Measurements from ENCODE around the gene EIF4G1.

The EIF4G1 gene

DNA sequence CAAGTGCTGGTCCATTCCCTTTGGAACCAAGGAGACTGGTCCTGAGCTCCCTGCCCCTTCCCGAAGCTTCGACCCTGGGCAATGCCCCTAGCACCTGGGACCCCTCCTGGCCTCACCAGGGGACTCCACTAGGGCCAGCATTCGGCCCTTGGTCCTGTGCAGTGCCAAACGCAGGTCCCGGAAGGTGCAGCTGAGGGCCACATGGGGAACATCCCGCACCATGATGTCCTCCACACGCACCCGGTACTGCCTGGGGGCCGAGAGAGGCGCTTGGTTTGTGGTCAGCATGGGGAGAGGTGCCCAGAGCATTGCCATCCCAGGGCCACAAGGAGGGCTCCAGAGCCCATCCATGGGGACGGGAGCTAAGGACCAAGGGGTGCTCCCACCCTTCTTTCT lies 39.1 kb downstream of the EIF4G1 start:
- no peak for DNase-seq

DNA sequence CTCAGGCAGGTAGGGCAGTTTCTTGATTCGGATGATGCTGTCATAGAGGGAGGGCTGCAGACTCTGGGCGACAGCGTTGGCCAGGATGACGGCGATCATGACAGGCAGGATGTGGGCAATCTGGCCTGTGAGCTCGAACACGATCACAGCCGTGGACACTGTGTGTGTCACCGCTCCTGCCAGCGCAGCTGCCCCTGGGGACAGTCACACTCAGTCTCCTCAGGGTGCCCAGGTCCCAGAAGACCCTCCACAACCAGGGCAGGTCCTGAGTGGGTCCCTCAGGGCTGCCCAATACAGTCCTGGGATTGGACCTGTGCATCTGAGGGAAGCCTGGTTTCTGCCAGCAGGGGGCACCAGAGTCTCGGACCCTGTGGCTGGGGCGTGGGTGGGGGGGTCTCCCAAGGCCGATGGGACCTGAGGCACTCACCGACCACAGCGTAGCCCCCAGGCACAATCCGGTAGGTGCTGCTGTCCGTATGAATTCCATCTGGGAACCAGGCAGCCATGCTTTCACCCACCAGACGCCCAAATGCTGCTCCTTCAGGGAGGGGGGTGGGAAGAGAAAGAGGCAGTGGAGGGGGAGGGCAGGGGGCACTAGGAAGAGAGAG lies 39.8 kb downstream of the EIF4G1 start:
- peak; percentile 23 to 40 (median 29) for DNase-seq

GRCh38 chr3:184354754-184355153 lies 40.3 kb downstream of the EIF4G1 start:
- DNase-seq: no peak

- no peak for DNase-seq
Observed at GRCh38 chr3:184355261-184356040, 41.0 kb downstream of the EIF4G1 start.

DNA sequence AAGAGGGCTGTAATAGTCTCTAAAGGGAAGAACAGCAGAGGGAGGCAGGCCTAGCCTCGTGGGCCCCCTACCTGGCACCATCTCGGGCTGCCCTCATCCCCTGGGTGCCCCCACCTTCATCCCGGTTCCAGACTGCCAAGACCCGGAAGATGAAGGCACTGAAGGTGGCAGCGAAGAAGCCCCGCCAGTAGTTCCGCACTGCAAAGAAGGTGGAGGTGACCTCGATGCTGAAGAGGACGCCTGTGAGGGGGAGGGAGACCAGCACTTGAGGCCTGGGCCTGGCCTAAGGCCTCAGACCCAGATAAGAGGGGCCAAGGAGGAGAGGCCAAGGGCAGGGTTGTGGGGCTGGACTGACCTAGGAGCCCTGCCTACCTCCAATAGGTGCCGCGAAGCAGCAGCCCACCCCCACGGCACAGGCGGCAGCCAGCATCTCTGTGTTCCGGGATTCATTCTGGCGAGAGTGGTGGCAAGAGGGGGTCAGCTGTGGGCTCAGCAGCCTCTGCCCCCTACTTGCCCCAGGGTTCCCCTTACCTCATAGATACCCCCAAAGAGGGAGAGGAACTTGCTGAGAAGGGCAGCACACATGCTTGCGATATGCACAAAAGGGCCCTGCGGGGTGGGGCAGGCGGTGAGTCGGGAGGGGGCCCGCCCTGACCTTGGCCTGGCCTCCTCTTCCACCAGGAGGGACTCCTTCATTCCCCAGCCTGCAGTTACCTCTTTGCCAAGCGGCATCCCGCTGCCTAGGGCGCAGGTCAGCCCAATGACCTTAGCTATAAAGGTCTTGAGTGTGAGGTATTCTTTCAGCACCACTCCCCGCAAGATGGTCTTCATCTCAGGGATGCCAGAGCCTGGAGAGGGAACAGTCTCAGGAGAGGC lies 43.1 kb downstream of the EIF4G1 start:
- DNase-seq: no peak

- DNase-seq: no peak
Observed at GRCh38 chr3:184358124-184358767, 43.8 kb downstream of the EIF4G1 start.

GRCh38 chr3:184358921-184359350 lies 44.5 kb downstream of the EIF4G1 start:
- no peak for DNase-seq

DNA sequence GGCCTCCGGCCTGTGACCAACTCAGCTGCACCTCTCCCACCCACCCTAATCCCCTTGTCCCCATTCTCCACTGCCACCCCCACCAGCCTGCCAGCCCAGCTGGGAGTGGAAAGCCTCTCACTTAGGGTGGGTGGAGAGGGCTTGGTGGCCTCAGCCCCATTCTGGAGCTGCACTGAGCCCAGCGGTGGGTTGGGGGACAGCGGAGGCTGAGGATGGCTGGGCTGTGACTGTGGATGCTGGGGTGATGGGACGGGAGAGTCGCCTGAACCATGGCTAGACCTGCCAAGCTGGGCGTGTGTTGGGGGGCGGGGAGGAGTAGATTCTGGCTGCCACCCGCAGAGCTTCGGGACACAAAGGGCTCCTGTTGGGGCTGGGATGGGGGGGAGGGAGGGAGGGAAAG lies 45.2 kb downstream of the EIF4G1 start:
- DNase-seq: no peak

- no peak for DNase-seq
Observed at GRCh38 chr3:184360070-184360928, 45.9 kb downstream of the EIF4G1 start.

- peak in 1 of 3 experiments; percentile 58 for DNase-seq
Observed at GRCh38 chr3:184360929-184361531, 46.6 kb downstream of the EIF4G1 start.

GRCh38 chr3:184361532-184361931 lies 47.1 kb downstream of the EIF4G1 start, which contains the start of the genes CLCN2 and POLR2H:
TSS of gene CLCN2 (minus strand) at chr3:184361605. CDS start at chr3:184361479, 126 bp downstream.
TSS of gene POLR2H (plus strand) at chr3:184361710. CDS start at chr3:184363493, 1,783 bp downstream.
- peak; percentile 40 to 79 (median 74) for DNase-seq

GRCh38 chr3:184361932-184362667 lies 47.7 kb downstream of the EIF4G1 start:
- peak; percentile 55 to 89 (median 88) for DNase-seq

DNA sequence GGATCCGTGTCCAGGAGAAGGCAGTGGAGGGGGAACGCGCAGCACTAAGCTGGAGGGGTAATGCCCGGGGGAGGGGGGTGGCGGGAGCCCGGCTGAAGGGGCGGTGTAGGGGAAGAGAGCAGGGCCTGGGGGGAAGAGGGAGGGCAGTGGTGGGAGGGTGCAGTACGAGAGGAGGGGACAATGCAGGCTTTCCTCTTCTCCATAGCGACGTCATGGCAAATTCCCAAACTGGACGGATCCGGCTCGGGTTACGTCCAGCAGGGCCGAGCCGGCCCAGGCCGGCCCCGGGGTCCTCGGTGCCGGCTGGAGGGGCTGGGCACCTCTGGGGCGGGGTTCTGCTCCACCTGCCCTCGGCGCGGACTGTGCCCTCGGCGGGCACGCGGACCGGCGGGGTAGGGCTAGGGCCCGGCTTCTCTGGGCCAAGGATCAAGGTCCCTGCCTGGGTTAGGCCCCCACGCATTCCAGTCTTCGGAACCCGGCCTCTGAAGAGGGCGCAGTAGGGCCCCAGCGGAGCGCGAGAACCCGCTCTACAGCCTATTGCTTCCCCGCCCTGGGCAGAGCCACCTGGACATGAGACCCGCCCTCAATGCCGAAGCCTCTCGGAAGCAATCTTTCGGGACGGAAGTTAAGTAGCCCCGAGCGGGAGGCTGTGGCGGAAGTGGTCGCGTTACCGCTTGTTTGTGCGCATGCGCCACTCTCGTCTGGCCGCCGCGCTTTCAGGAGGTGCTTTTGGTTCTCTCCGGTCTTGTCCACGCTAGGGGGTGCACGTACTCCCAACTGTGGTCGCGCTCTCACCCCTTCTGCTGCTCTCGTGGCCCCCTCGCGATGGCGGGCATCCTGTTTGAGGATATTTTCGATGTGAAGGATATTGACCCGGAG lies 48.5 kb downstream of the EIF4G1 start:
- peak; percentile 98 to 99 (median 99) for DNase-seq

DNA sequence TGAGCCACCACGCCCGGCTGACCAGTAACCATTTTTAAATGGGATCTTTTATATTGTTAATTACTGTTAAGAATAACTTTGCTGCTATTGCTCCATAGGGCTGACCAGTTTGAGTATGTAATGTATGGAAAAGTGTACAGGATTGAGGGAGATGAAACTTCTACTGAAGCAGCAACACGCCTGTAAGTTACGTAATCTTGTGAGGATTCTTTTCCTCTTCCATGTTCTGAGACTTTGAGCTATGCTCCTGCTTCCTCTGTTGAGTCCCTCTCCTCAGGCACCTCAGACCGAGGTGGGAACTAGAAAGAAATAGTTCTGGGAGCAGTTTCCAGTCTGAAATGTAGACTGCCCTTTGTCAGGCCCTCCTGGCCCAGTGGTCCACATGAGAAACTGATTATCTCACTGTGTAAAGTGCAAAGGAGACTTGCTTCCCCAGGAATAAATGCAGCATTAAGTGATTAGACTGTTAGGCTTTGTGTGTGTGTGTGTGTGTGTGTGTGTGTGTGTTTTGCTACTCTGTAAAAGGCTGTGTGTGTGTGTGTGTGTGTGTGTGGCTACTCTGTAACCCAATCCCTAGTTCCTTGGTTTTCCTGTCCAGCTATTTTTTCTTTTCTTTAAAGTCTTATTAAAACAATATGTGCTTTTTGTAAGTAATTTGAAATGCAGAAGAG lies 52.3 kb downstream of the EIF4G1 start:
- no peak for DNase-seq

DNA sequence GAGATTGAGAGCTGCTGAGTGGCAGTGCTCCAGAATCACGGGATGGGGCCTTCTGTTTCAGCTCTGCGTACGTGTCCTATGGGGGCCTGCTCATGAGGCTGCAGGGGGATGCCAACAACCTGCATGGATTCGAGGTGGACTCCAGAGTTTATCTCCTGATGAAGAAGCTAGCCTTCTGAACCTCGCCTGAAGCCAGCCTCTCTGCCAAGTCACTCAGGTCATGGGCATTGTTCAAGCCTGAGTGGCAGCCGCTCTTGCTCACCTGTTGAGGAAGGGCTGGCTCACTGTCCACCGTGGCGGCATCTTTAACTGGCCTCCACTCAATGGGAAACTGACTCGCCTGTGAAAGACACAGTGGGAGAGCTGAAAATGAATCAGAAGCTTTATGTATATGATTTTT lies 53.7 kb downstream of the EIF4G1 start:
- no peak for DNase-seq

DNA sequence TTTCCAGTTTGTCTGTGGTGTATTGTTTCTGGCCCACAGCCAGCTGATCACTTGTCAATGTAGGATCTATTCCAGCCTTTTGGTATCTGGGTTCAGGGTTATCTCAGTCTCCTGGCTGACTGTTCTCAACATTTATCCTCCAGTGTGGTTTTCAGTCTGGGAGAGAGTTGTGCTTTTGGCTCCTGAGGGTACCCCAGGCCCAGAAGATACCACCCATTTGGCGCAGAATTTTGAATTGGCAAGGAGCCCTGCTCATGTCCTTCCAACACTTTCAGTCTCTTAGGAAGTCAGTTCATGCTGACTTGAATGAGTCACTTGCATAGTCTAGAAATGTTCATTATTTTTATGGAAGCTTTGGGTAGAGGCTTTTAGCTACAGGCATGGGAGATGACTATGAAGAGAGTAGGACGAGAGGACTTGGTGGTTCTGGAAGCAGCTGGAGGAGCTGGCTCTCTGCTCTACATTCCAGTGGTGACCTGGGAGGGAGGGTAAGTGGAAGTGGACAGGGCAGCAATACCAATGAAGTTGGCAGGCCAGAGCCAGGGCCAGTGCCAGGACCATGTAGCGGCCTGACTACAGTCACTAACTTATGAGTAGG lies 54.3 kb downstream of the EIF4G1 start:
- DNase-seq: no peak

DNA sequence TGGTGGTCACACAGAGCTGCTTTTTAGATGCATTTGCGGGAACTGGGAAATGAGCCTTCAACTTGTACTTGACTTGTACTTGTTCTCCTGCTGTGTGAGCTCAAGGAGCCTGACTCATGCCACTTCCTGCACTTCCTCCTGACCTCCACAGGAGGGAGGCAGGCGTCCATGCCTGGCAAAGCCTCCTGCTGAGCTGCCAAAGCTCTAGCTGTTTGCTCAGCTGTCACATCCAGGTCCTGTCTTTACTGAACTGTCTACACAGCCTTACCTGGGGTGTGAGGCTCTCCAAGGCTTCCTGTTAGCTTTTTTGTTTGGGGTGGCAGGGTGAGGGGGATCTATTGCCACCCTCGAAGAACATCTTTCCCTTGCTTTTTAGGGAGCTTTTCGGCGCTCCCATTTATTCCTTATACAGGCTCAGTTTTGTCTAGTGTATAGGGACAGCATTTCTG lies 57.2 kb downstream of the EIF4G1 start:
- peak; percentile 85 to 98 (median 88) for DNase-seq

GRCh38 chr3:184372296-184372821 lies 58.0 kb downstream of the EIF4G1 start:
- peak in 2 of 3 experiments; percentile 46 to 53 for DNase-seq
